A549 (cell line): ENCODE measurements around the gene TRMT10C. TPM values are rescaled to one million over a fixed set of nuclear protein-coding genes. Genes with fewer than 3 reads are reported as not detected.
"Not testable (repeated sequence)": the region's sequence is repeated elsewhere in the genome, so short reads cannot be mapped to it uniquely, and the experiment has no call there.

Experiments
- ATAC-seq, 2 experiments: fragments of 200-7000 bp in 1 of 2; fragments of >200 bp in 1 of 2; cut with Nextera tagmentation in 1 of 2; cut with Tn5 transposase in 1 of 2; 3 replicates each; pipeline versions ENCODE4 v1.8.0 to v1.9.1; 2018 to 2020; ENCODE audit warnings: mild to moderate bottlenecking in 1 of 2, moderate library complexity in 1 of 2
- CTCF ChIA-PET: fragments of 300-600 bp; sonication (Branson Sonifier 250); formaldehyde crosslinking; extraction: SDS; loops from one replicate; lab custom pipeline; 2021; ENCODE audit warnings: antibody characterized with exemption, inconsistent platforms; lab: Yijun Ruan, JAX
- POLR2A ChIA-PET: fragments of 350-600 bp; formaldehyde crosslinking; extraction: SDS; loops from one replicate; lab custom pipeline; 2021; ENCODE audit warnings: antibody characterized with exemption, inconsistent platforms; lab: Yijun Ruan, JAX
- DNase-seq, 2 experiments: peaks; one replicate each; pipeline versions ENCODE4 v3.0.0 to v3.0.0-alpha.2; 2011 to 2016; ENCODE audit warnings: low read depth in 1 of 2, low spot score in 1 of 2
- FAIRE-seq: peaks from 2 replicates; lab custom pipeline; 2011; peaks lifted over from hg19 to GRCh38; lab: Jason Lieb, UNC
- H3K27ac ChIP-seq, 2 experiments: fragments of >200 bp; sonication (Bioruptor Twin); formaldehyde crosslinking; 3 replicates each; pipeline ENCODE4 v1.5.1; 2016 to 2017
- H3K4me1 ChIP-seq: fragments of >200 bp; sonication (Bioruptor Twin); formaldehyde crosslinking; 3 replicates; pipeline ENCODE4 v1.6.1; 2016
- H3K4me2 ChIP-seq: fragments of >200 bp; sonication (Bioruptor Twin); formaldehyde crosslinking; 3 replicates; pipeline ENCODE4 v1.6.1; 2016
- H3K4me3 ChIP-seq: fragments of >200 bp; sonication (Bioruptor Twin); formaldehyde crosslinking; 3 replicates; pipeline ENCODE4 v1.5.1; 2016
- H3K9me3 ChIP-seq: fragments of >200 bp; sonication (Bioruptor Twin); formaldehyde crosslinking; 3 replicates; pipeline ENCODE4 v1.6.1; 2016
- ATOH8 ChIP-seq: fragments of 250-450 bp; sonication (Bioruptor Pico); IDR thresholded peaks from 2 replicates; pipeline ENCODE4 v1.5.0; 2020; ENCODE audit warnings: low read depth, mild to moderate bottlenecking, moderate library complexity
- CHD4 ChIP-seq: fragments of 200-600 bp; sonication (generic); IDR thresholded peaks from 2 replicates; pipeline ENCODE4 v1.6.1; 2016; ENCODE audit warnings: antibody characterized with exemption, mild to moderate bottlenecking, borderline replicate concordance
- FOSB ChIP-seq: fragments of 250-450 bp; sonication (Bioruptor Pico); IDR thresholded peaks from 2 replicates; pipeline ENCODE4 v1.5.0; 2020; ENCODE audit warnings: mild to moderate bottlenecking, moderate library complexity
- FOXS1 ChIP-seq: fragments of 250-450 bp; sonication (Bioruptor Pico); IDR thresholded peaks from 2 replicates; pipeline ENCODE4 v1.5.0; 2020; ENCODE audit warnings: mild to moderate bottlenecking, moderate library complexity
- HDAC2 ChIP-seq: fragments of 200-600 bp; sonication (generic); IDR thresholded peaks from 2 replicates; pipeline ENCODE4 v1.6.1; 2016
- HES2 ChIP-seq: fragments of >200 bp; sonication (Bioruptor Twin); formaldehyde crosslinking; IDR thresholded peaks from 2 replicates; pipeline ENCODE4 v1.6.1; 2016
- HMGXB4 ChIP-seq: fragments of 250-450 bp; sonication (Bioruptor Pico); IDR thresholded peaks from 2 replicates; pipeline ENCODE4 v1.5.0; 2021; ENCODE audit warnings: mild to moderate bottlenecking, moderate library complexity, borderline replicate concordance
- JUNB ChIP-seq: fragments of >200 bp; sonication (Bioruptor Twin); formaldehyde crosslinking; IDR thresholded peaks from 2 replicates; pipeline ENCODE4 v1.6.1; 2016
- KDM5A ChIP-seq: fragments of 200-600 bp; sonication (generic); IDR thresholded peaks from 2 replicates; pipeline ENCODE4 v1.6.1; 2016; ENCODE audit warnings: antibody characterized with exemption, mild to moderate bottlenecking
- MAX ChIP-seq: IDR thresholded peaks from 2 replicates; pipeline ENCODE4 v1.6.1; 2012
- MYC ChIP-seq: IDR thresholded peaks from 2 replicates; pipeline ENCODE4 v1.6.1; 2012; ENCODE audit warnings: mild to moderate bottlenecking, inconsistent platforms, low read length, improper control_type of control experiment, borderline replicate concordance
- NR3C1 ChIP-seq: fragments of >200 bp; sonication (Bioruptor Twin); formaldehyde crosslinking; IDR thresholded peaks from 3 replicates; pipeline ENCODE4 v1.6.1; 2017
- POLR2AphosphoS2 ChIP-seq: conservative IDR thresholded peaks from 2 replicates; pipeline ENCODE4 v1.6.1; 2012; ENCODE audit warnings: low read length, improper control_type of control experiment, inconsistent platforms
- RAD21 ChIP-seq, 2 experiments: fragments of >200 bp in 1 of 2; sonication (Bioruptor Twin) in 1 of 2; formaldehyde crosslinking in 1 of 2; IDR thresholded peaks in 1 of 2; conservative IDR thresholded peaks in 1 of 2; 2 replicates in 1 of 2; 3 replicates in 1 of 2; pipeline ENCODE4 v1.6.1; 2012 to 2018; ENCODE audit warnings: inconsistent platforms in 1 of 2
- RNF2 ChIP-seq: fragments of 200-600 bp; sonication (generic); IDR thresholded peaks from 2 replicates; pipeline ENCODE4 v1.6.1; 2016; ENCODE audit warnings: low read depth, mild to moderate bottlenecking, antibody characterized with exemption, moderate library complexity, borderline replicate concordance
- TFCP2L1 ChIP-seq: fragments of 250-450 bp; sonication (Bioruptor Pico); IDR thresholded peaks from 2 replicates; pipeline ENCODE4 v1.5.0; 2021; ENCODE audit warnings: mild to moderate bottlenecking
- ZFP36 ChIP-seq: fragments of 450-650 bp; IDR thresholded peaks from 2 replicates; pipeline ENCODE4 v1.6.1; 2014; ENCODE audit warnings: borderline replicate concordance; ENCODE audit not compliant: partially characterized antibody
- ZSCAN20 ChIP-seq: fragments of 250-450 bp; sonication (Bioruptor Pico); IDR thresholded peaks from 2 replicates; pipeline ENCODE4 v1.8.0; 2022; ENCODE audit warnings: mild to moderate bottlenecking, moderate library complexity
- WGBS: methylation state at CpG from one replicate; pipeline ENCODE4 v1.1.6; 2017; ENCODE audit errors: missing lambda C conversion rate; 5-methylcytosine and 5-hydroxymethylcytosine counted together
- polyA plus RNA-seq, 4 experiments: library from polyadenylated mRNA; depleted of rRNA in 3 of 4; stranded (reverse); fragments of >200 nt; fragmentation: RNase III in 1 of 4; extraction: RNeasy Plus Mini Kit Qiagen cat#74134 plus additional on column Dnase treatment in 1 of 4; gene quantifications; 2 replicates in 3 of 4; 3 replicates in 1 of 4; pipeline ENCODE4 v1.2.3, GENCODE V29; 2011 to 2017

Gene TRMT10C
- polyA plus RNA-seq, 2 of the 4 experiments (the other 2 are of a cell fraction): 30.8 to 37.0 TPM

- POLR2A ChIA-PET: interaction anchor here (1.0 kb wide), 1 partner anchor 12 kb away, joined by 4 read pairs; no protein-coding TSS in a partner anchor
- Histone ChIP-seq H3K9me3 (no peaks in the 10 kb centered on the region), H3K4me1 (no peaks in the 10 kb centered on the region), H3K27ac (no peak overlapping the region), H3K4me2 (no peak overlapping the region)
- ATAC-seq (no peak; a peak in 1 of 6 replicates), DNase-seq (peak in 1 of 2 experiments; percentile 13)
- TF ChIP-seq MAX (no peak), RAD21 (conservative IDR thresholded peaks at IDR 0.05 in 1 of 2, IDR thresholded peaks at IDR 0.05 in 1 of 2) (no peak), JUNB (no peak), NR3C1 (no peak), ATOH8 (CRISPR knock-in tag) (no peak), HDAC2 (no peak), HMGXB4 (CRISPR knock-in tag) (no peak), RNF2 (no peak), ZSCAN20 (CRISPR knock-in tag) (no peak), KDM5A (no peak), MYC (no peak), FOSB (CRISPR knock-in tag) (no peak), POLR2AphosphoS2 (no peak), FOXS1 (CRISPR knock-in tag) (no peak), CHD4 (no peak)
- TF ChIP-seq, all 56 proteins: peak for 0
- CTCF ChIA-PET: interaction anchor here (0.8 to 0.9 kb wide), 2 partner anchors 13 to 18 kb away, joined by 3 read pairs; no protein-coding TSS in a partner anchor
- FAIRE-seq: no peak
- 14% methylated on average over 2 of the region's 2 CpGs for WGBS
- no peak overlapping the region for H3K4me3 ChIP-seq
Observed at GRCh38 chr3:101548527-101549105, 13.1 kb upstream of the TRMT10C start.

GRCh38 chr3:101549473-101549872 lies 12.2 kb upstream of the TRMT10C start:
- FAIRE-seq: no peak
- ChIA-PET CTCF (interaction anchor here (0.7 kb wide), 1 partner anchor 22 kb away, joined by 3 read pairs; no protein-coding TSS in a partner anchor), POLR2A (no interaction called here)
- H3K4me3 ChIP-seq: no peak overlapping the region
- 78% methylated on average over 1 of the region's 1 CpG for WGBS
- H3K4me1 ChIP-seq: no peaks in the 10 kb centered on the region
- H3K4me2 ChIP-seq: no peak overlapping the region
- H3K9me3 ChIP-seq: no peaks in the 10 kb centered on the region
- no peak for DNase-seq
- no peak for ATAC-seq
- no peak overlapping the region for H3K27ac ChIP-seq
- TF ChIP-seq TFCP2L1 (CRISPR knock-in tag) (no peak), HES2 (no peak), ZFP36 (no peak)

- H3K4me3 ChIP-seq, H3K4me2 ChIP-seq, CTCF ChIA-PET, DNase-seq, FAIRE-seq, H3K4me1 ChIP-seq, POLR2A ChIA-PET, ATAC-seq, H3K27ac ChIP-seq, H3K9me3 ChIP-seq: not testable (repeated sequence)
- 78% methylated on average over 9 of the region's 50 CpGs for WGBS
Observed at GRCh38 chr3:101551359-101552081, 10.1 kb upstream of the TRMT10C start.

- H3K9me3 ChIP-seq, H3K27ac ChIP-seq, H3K4me3 ChIP-seq, H3K4me1 ChIP-seq, H3K4me2 ChIP-seq, ATAC-seq, DNase-seq, FAIRE-seq: not testable (repeated sequence)
- CTCF ChIA-PET: interaction anchor here (0.7 kb wide), 1 partner anchor 28 kb away, joined by 3 read pairs; no protein-coding TSS in a partner anchor
- 65% methylated on average over 5 of the region's 5 CpGs for WGBS
- POLR2A ChIA-PET: interaction anchor here (1.5 kb wide), 1 partner anchor 9 kb away, joined by 3 read pairs; no protein-coding TSS in a partner anchor
Observed at GRCh38 chr3:101553381-101553780, 8.3 kb upstream of the TRMT10C start.
